Breast epithelium (tissue), 3 donors: ENCODE results near the gene ADARB2.

ENCODE experiments used
- POLR2A ChIP-seq: fragments of 450-650 bp; IDR thresholded peaks from one replicate; pipeline ENCODE4 v1.6.1; 2016; ENCODE audit warnings: antibody characterized with exemption, mild to moderate bottlenecking, moderate library complexity
- POLR2AphosphoS5 ChIP-seq, 3 donors: sonication (generic); formaldehyde crosslinking; IDR thresholded peaks; one replicate each; pipeline ENCODE4 v1.6.1; 2017; ENCODE audit warnings: antibody characterized with exemption in 3 of 3
- TF ChIP-seq, protein P1 (sequence below), 3 donors: fragments of 450-650 bp; IDR thresholded peaks; one replicate each; pipeline ENCODE4 v1.5.1; 2016 to 2017; ENCODE audit warnings: antibody characterized with exemption in 3 of 3, mild to moderate bottlenecking in 3 of 3, moderate library complexity in 3 of 3

DNA sequence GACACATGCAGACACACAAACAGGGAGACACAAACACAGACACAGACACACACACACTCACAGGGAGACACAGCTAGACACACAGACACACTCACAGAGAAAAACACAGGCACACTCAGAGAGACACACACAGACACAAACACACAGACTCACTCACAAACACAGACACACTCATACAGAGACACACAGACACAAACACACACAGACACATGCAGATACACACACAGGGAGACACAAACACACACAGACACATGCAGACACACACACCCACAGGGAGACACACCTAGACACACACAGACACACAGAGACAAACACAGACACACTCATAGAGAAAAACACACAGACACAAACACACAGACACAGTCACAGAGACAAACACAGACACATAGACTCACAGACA is 67.9 kb downstream of the ADARB2 start:
- TF ChIP-seq, protein P1, sequence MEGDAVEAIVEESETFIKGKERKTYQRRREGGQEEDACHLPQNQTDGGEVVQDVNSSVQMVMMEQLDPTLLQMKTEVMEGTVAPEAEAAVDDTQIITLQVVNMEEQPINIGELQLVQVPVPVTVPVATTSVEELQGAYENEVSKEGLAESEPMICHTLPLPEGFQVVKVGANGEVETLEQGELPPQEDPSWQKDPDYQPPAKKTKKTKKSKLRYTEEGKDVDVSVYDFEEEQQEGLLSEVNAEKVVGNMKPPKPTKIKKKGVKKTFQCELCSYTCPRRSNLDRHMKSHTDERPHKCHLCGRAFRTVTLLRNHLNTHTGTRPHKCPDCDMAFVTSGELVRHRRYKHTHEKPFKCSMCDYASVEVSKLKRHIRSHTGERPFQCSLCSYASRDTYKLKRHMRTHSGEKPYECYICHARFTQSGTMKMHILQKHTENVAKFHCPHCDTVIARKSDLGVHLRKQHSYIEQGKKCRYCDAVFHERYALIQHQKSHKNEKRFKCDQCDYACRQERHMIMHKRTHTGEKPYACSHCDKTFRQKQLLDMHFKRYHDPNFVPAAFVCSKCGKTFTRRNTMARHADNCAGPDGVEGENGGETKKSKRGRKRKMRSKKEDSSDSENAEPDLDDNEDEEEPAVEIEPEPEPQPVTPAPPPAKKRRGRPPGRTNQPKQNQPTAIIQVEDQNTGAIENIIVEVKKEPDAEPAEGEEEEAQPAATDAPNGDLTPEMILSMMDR (IDR thresholded peaks at IDR 0.05) = no peak
- no peak for TF ChIP-seq POLR2AphosphoS5 (IDR thresholded peaks at IDR 0.05)
- TF ChIP-seq POLR2A = no peak
